Measurements from ENCODE around the gene DOK5. TPM values are rescaled to one million over a fixed set of nuclear protein-coding genes. Genes with fewer than 3 reads are reported as not detected.
"Not testable (repeated sequence)": the region's sequence is repeated elsewhere in the genome, so short reads cannot be mapped to it uniquely, and the experiment has no call there.

DOK5 gene
- polyA plus RNA-seq (2013, experiment 1 of 2; ENCODE audit: insufficient read length) = 20.0 TPM
- 19.9 TPM for polyA plus RNA-seq (2013, experiment 2 of 2; ENCODE audit: insufficient read length)

DNA sequence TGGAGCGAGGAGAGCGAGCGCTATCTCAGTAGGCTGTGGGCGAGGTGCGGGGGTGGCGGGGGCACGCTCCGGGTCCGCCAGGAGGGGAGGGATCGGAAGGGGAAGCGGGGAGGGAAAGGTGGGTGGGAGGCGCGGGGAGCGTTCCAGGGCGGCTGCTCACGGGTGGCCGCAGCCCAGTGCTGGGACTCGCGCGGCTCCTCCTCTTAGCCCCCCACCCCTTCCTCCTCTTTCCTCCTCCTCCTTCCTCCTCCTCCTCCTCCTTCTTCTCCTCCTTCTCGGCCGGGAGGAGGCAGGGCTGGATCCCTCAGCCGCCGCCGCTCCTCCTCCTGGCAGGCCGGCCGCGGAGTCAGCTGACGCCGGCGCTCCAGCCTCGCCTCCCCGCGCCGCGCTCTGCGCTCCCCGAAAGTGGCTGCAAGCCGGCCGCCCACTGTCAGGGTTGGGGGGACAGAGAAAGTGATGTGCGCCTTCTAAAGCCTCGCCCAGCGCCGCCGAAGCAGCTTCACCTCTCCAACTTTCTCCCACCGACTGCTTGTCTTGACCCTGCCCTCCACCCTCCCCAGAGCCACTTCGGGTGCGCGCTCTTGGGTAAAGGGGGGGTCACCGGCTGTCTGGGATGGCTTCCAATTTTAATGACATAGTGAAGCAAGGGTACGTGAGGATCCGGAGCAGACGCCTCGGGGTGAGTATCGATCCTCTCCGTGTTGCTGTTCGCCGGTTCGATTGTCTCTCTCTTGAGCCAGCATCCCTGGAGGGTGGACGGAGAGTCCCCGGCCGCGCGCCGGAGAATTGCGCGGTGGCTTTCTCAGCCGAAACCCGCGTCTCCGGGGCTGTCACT lies at the start of gene DOK5:
DOK5 (plus strand) TSS at position 260 of the 835 bp plus-strand sequence; CDS start at position 614, 354 bp downstream.
- DNase-seq = peak; percentile 78

DNA sequence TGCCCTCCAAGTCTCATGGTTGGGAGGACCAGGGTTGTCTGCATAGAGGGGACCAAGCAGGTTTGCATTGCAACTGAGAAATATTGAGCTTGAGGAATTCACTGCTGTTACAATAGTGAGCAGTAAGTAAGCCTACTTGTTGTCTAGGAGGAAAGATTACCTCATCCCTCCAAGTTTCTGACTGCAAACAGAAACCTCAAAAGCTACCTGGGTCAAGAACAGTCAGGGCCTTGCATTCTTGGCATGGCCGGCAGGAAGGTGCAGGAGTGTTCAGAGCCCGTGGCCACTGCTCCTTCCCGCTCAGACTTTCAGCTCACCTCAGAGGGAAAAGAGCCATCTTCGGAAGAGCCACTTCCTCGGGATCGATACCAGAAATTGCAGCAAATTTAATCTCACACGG lies 46.0 kb upstream of the DOK5 start:
- no peak for DNase-seq

DNA sequence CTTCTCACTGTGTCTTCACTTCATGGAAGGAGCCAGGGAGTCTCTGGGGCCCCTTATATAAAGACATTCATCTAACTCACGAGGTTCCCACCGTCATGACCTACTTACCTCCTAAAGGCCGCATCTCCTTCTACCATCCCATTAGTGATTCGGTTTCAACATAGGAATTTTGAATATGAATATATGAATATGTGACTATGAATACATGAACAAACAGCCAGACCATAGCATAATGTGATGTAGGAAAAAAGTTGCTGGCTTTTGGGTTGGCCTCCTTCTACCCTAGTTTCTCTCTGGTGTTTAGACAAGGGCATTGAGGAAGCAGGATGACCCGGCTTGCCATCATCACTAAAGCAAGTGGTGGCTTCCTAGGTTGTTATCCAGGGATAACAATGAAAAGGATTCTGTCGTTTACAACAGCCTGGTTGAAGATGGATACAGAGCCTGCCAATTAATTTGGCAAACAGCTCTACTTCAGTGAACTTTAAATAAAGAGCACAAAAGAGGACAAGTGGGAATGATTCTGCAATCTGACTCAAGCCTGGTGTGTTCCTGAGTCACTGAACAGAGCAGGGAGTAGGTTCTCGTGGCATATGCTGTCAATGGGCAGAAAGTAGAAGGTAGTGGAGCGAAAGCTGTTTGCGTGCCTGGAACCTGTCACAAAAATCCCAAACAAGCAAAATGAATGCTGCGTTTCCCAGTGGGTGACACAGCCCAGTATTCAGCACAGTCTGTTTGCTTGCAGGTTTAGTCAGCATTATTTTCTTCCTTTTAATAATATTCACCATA lies 44.0 kb upstream of the DOK5 start:
- no peak for DNase-seq

DNA sequence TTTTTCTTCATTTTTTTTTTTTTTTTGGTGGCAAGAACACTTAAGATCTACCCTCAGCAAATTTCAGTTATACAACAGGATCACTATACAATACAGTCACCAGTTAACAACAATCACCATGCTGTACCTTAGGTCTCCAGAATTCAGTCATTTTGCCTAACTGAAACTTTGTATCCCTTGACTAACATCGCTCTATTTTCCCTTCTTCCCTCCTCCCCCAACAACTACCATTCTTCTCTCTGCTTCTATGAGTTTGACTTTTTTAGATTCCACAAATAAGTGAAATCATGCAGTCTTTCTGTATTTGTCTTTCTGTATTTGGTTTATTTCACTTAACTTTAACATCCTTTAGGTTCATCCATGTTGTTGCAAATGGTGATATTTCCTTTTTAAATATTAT lies 42.4 kb upstream of the DOK5 start:
- DNase-seq = no peak

DNA sequence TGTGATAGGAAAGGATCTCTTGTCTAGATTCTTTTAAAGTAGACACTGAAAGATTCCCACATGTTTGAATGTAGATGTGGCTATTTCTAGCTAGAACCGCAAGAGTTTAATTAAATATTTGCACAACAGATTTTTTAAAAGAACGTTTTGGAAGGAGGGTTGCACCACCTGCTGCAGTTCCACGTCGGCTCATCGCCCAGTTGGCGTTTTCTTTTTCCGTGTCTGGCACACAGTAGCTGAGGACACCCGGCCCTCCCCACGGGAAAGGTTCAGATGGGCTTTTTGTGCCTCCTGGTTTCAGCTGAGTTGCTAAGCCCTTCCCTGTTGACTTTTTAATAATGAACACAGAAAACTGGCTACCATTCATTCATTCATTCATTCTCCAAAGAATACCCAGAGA lies 41.8 kb upstream of the DOK5 start:
- DNase-seq = no peak

DNA sequence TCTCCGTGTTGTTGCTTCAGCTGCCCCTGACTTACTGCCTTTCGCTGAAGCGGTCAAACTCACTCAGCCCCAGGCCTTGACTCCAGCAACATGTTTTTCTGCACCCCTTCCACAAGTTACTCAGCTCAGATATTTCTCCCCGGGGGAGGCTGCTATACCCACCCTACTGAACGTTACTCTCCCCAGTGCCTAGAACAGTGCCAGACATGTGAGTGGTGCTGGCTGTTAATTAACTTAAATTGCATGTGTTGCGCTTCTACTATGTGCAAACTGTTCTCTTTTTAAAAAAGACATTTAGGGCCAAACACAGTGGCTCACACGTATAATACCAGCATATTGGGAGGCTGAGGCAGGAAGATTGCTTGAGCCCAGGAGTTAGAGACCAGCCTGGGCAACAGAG lies 41.2 kb upstream of the DOK5 start:
- DNase-seq = no peak

DNA sequence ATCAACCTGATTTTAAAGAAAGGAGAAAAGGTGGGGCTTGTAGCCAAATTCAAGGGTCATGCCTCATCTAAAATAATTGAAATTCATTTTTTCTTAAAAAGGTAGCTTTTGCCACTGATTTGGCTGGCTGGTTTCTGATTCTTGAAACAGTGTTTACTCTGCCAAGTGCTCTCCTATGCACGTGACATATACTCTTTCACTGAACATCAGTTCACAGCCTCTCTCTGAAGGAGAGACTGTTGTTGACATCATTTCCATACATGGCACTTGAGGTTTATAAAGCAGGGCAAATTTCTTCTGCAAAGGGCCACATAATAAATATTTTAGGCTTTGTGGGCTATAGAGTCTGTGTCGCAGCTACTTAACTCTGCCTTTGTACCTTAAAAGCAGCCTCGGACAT lies 40.4 kb upstream of the DOK5 start:
- no peak for DNase-seq

DNA sequence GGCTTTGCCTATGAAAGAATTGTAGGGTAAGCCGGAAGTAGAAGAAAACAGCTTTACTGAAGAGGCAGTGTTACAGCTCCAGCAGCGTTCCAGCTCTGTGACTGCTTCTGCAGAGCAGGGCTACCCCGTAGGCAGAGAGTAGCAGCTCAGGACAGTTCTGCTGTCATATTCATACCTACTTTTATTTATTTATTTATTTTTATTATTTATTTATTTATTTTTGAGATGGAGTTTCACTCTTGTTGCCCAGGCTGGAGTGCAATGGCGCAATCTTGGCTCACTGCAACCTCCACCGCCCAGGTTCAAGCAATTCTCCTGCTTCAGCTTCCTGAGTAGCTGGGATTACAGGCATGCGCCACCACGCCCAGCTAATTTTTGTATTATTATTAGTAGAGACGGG lies 39.0 kb upstream of the DOK5 start:
- DNase-seq = not testable (repeated sequence)

DNA sequence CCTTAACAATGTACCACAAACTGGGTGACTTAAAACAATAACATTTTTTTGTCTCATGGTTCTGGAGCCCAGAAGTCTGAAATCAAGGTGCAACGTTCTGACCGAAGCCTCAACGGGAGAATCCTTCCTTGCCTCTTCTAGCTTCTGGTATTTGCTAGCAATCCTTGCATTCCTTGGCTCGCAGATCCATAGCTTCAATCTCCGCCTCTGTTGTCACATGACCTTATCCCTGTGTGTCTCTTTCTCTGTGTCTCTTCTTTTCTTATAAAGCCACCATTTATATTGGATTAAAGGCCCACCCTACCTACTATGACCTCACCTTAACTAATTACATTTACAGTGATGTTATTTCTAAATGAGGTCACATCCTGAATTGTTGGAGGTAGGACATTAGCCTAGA lies 37.2 kb upstream of the DOK5 start:
- DNase-seq = no peak

DNA sequence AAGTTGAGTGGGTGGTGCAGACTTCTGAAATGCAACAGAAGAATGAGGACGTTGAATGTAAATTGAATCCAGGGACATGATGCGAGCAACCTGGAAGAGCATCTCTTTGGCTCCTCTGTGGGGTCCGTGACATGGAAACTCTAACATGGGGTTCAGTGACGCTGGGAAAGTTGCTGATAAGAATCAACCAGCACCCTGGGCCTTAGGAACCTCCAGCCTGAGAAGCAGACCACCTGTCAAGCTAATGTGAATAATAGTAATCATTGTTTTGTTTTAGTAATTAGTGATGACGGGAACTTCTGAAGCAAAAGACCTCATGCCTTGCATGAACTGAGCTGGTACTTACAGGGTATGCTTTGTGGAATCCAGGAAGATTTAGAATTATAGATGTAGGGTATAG lies 25.2 kb upstream of the DOK5 start:
- DNase-seq = no peak

DNA sequence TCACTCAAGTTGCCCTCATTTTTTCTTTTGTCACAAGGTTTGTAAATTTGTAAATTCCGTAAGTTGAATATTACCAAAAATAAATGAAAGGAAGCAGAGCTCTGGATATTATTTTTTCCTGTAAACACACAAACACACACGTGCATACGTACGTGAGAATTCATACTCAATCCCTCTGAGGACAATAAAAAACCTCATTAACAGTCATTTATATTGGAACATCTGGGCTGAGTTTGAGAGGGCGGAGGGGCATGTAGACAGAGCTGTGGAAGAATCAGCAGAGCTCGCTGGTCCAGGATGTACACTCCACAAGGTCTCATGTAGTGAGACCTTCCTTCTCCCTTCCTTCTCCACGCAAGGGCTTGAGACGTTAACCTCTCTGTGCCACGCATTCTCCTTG lies 24.2 kb upstream of the DOK5 start:
- DNase-seq = no peak

DNA sequence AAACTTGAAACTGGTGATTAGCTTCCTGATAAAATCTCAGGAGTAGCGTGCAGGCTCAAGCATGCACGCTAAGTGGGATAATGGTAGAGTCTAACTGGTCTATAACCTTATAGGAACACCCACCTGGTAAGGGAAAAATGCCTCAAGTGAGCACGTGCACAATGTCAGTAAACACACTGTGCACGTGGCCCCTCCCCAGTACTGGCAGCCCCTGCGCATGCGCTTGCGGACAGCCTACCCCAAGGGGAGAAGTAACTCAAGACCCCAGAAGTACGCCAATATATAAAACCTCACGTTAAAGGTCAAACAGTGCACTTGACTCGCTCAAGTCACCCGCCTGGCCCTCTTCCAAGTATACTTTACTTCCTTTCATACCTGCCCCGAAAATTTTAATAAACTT lies 23.1 kb upstream of the DOK5 start:
- no peak for DNase-seq

DNA sequence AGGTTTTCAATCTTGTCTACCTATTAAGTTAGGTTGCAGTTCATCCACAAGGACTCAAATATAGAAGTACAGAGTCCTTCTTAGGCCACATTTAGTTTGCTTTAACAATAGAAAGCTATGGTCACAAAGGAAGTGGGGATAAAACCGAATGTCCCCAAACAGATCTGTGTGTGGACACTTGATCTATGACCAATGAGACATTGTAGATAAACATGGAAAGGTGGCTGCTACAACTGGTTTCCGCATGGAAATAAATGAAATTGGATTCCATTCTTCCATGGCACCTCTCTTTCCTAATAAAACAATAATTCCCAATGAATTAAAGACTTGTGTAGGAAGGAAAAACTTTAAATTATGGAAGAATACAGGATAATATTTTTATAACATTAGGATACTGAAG lies 20.4 kb upstream of the DOK5 start:
- no peak for DNase-seq

DNA sequence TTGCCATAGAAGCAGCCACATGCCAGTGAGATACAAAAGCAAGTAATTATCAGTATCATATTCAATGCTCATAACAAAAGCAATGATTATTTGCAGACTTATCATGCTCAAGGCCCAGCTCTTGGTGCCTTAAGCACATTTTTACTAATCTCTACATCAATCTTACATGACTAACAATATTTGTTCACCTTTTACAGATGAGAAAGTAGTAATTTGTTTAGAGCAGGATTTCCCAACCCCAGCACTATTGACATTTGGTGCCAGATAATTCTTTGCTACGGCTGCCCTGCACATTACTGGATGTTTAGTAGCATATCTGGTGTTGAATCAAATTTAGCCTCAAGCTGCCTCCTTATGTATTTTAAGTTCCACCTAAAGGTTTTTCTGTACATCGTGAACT lies 19.0 kb upstream of the DOK5 start:
- no peak for DNase-seq

DNA sequence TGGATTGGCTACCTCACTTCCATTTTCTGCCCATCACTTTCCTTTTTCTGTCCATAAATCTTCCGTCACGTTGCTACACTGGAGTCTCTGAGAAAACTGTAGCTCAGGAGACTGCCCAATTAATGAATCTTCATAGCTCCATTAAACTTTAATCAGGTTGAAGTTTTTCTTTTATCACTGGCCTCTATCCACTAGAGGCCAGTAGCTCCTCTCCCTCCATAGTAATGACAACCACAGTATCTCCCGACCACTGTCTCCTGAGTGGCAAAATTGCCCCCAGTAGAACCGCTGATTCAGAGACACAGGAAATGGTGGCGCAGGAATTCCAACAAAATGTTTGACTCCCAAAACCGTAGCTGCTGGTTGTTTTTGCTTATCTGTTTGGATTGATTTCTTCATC lies 18.4 kb upstream of the DOK5 start:
- no peak for DNase-seq

DNA sequence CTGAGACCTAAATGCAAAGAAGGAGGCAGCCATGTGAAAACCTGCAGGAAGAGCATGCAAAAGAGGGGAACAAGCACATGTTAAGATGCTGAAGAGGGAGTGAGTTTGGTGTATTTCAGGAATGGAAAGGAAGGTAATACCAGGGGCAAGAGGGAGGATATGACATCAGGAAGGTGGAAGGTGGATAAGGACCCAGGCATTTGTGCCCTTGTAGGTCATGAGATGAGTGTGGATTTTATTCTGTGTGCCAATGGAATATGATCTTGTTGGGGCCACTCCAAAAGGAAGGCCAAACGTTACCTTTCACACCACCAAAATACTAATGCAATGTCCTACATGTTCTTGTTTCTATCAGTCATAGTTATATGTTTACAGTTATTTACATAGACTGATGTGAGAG lies 17.2 kb upstream of the DOK5 start:
- no peak for DNase-seq

DNA sequence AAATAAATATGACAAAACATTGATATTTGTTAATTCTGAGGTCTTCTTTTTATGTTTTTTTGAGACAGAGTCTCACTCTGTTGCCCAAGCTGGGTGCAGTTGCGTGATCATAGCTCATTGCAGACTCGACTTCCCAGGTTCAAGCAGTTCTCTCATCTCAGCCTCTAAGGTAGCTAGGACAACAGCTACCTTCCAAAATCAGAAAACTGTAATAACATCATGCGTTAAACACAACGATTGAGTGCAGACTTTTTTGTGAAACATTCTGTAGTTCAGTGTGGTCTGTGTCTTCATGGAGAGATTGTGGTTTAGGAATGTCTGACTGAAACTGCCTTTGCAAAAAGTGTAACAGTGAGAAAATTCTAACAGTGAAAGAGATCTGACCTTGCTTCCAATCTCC lies 16.1 kb upstream of the DOK5 start:
- no peak for DNase-seq

DNA sequence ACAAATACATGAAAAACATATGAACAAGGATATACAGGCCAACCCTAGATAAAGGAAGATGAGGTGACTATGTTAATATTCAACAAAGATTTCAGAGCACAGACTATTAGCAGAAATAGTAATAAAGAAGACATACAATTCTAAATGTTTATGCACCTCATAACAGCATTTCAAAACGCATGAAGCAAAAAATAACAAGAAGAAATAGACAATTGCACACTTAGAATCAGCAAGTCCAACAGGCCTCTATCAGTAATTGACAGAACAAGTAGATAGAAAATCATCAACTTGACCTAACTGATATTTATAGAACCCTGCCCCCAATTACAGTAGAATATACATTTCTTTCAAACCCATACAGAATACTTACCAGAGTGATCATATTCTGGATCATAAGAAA lies 11.4 kb upstream of the DOK5 start:
- DNase-seq = no peak

DNA sequence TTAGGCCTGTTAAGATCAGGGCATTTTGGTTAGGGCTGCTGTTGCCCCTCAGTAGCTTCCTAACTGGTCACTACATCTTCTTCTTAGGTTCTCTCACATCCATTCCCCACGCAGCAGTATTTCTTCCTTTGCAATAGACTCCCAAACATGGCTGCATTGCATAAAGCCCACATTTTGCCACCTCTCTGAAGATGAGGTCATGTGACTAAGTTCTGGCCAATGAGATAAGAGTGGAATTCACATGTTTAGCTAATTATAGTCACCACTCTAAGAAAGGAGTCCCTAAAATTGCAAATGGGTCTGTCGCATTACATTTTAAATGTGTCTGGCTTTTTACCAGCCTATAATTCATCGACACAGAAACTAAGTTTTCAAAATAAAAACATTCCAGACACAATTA lies 9.3 kb upstream of the DOK5 start:
- DNase-seq = no peak

DNA sequence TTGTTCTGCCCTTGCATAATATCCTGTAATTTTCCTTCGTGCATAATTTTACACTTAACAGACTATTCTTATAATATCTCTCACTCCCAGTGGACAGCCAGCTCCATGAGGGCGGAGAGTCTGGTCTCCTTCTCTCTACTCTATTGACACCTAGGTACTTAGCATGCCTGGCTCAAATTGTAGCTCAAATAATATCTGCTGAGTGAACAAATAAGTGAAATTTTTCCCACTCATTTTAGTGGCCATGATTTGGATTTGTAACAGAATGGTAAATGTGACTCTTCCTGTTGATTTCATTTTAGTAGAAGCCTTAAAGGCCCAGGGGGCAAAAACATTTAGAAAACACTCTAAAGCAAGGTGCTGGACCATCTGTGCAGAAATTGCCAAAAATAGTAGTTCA lies 7.8 kb upstream of the DOK5 start:
- no peak for DNase-seq

DNA sequence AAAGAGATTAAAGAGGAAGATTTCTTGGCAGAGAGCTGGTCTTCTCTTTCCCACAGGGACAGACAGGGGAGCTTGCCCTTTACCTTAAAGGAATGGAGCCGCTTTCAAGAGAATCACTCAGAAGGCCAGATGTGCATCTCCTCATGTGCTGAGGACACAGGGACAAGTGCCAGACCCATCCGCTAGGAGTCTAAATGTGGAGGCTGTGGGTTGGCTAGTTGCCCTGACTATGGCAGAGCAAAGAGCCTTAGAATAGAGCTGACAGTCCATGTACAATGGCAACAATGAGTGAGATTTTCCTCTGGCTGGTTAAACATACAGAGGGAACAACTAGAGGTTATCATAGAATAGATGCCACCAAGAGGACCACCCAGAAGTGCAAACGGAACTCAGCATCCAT lies 7.3 kb upstream of the DOK5 start:
- DNase-seq = peak; percentile 22

DNA sequence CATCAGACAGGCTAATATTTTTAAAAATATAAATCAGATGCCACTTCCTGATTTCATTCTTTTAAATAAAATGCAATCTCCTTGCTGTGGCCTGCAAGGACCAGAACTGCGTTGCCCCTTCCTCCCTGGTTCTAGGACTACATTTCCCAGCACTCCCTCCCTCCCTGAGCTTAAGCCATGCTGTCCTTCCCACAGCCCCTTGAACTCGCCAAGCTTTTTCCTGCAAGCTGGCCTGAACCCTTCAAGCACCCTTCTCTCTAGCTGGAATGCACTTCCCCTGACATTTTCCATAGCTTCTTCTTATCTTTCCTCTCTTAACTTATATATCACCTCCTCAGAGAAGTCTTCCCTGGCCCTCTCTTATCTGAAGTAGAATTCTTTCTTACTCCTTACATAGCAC lies 6.1 kb upstream of the DOK5 start:
- no peak for DNase-seq

DNA sequence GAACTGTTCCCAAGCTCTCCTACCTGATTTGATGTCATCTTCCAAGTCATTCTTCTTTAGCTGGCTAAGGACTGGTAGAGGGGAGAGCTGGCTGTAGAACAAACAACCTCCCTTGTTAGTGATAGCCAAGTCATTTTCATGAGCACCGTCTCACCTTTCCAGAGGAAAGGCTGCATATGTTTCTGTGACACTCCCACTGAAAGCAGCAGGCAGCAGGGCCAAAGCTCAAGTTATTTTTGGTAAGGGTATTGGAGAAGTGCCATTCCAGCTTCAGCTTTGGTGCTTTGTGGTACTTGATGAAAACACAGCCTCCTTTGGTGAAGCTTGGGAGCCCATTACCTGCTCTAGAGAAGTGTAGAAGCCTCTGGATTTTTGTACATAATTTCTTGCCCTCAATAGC lies 5.4 kb upstream of the DOK5 start:
- DNase-seq = no peak

DNA sequence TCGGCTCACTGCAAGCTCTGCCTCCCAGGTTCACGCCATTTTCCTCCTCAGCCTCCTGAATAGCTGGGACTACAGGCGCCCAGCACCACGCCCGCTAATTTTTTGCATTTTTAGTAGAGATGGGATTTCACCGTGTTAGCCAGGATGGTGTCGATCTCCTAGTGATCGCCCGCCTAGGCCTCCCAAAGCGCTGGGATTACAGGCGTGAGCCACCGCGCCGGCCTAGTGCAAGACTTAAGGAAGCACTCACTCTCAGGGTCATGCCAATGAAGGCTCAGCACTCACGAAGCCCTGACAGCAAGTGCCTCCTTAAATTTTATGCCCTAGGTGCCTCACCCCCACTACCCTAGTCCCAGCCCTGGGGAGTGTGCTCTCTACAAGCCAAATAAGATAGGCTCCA lies 4.7 kb upstream of the DOK5 start:
- DNase-seq = no peak
